Cardiac muscle cell (in vitro differentiated cells and primary cell): ENCODE results near the gene RYR3. TPM values are rescaled to one million over a fixed set of nuclear protein-coding genes. Genes with fewer than 3 reads are reported as not detected.
A peak's percentile ranks its signal among the peaks of the same experiment; 100 is the strongest.

ENCODE experiments used
- DNase-seq, 2 donors: peaks; one replicate each; pipeline versions ENCODE4 v3.0.0 to v3.0.0-alpha.2; 2010 to 2017; ENCODE audit warnings: low read depth in 1 of 2, low spot score in 1 of 2
- H3K27ac ChIP-seq: fragments of 200-600 bp; sonication (generic); 2 replicates; pipeline ENCODE4 v1.5.1; 2016
- H3K27me3 ChIP-seq: fragments of 200-600 bp; sonication (generic); 2 replicates; pipeline ENCODE4 v1.6.0; 2016; ENCODE audit warnings: control low read depth
- H3K36me3 ChIP-seq: fragments of 200-600 bp; sonication (generic); 2 replicates; pipeline ENCODE4 v1.5.1; 2016; ENCODE audit warnings: control low read depth
- H3K4me1 ChIP-seq: fragments of 200-600 bp; sonication (generic); 2 replicates; pipeline ENCODE4 v1.8.1; 2017; ENCODE audit warnings: low read depth, mild to moderate bottlenecking, mixed run types
- H3K4me3 ChIP-seq: fragments of 200-600 bp; sonication (generic); 2 replicates; pipeline ENCODE4 v1.5.1; 2016; ENCODE audit warnings: mild to moderate bottlenecking
- H3K9me3 ChIP-seq: fragments of 200-600 bp; sonication (generic); 2 replicates; pipeline ENCODE4 v1.5.1; 2017; ENCODE audit warnings: low read depth, mild to moderate bottlenecking, control low read depth
- CTCF ChIP-seq: IDR thresholded peaks from 2 replicates; pipeline ENCODE4 v1.5.1; 2012; ENCODE audit warnings: low read depth, mild to moderate bottlenecking, low read length
- polyA plus RNA-seq: library from polyadenylated mRNA; unstranded; fragments of >200 nt; fragmentation: Nextera tagmentation; extraction: Ambion mirVana; gene quantifications from 2 replicates; pipeline ENCODE4 v1.2.1, GENCODE V29; 2016
- total RNA-seq: library from RNA; depleted of rRNA; stranded (reverse); fragments of >200 nt; gene quantifications from 2 replicates; pipeline ENCODE4 v1.2.3, GENCODE V29; 2016

Gene RYR3
- total and polyA plus RNA-seq, 2 experiments from 2014 or later, result 0.39 to 0.54 TPM

- no peak for DNase-seq
- no peak overlapping the region for H3K4me3 ChIP-seq
- H3K27me3 ChIP-seq, result no peaks in the 10 kb centered on the region
- no peak for TF ChIP-seq CTCF
- H3K36me3 ChIP-seq, result no peaks in the 10 kb centered on the region
- no peaks in the 10 kb centered on the region for H3K4me1 ChIP-seq
- H3K27ac ChIP-seq, result no peak overlapping the region
- no peaks in the 10 kb centered on the region for H3K9me3 ChIP-seq
Measured at GRCh38 chr15:33282226-33283020, 28.3 kb upstream of the RYR3 start.

- Histone ChIP-seq H3K4me1 (no peaks in the 10 kb centered on the region), H3K27ac (no peak overlapping the region), H3K27me3 (no peaks in the 10 kb centered on the region), H3K9me3 (no peaks in the 10 kb centered on the region), H3K36me3 (no peaks in the 10 kb centered on the region), H3K4me3 (no peak overlapping the region)
- DNase-seq, result no peak
- no peak for TF ChIP-seq CTCF
Measured at GRCh38 chr15:33283576-33283975, 27.2 kb upstream of the RYR3 start.

- no peaks in the 10 kb centered on the region for H3K27me3 ChIP-seq
- TF ChIP-seq CTCF, result no peak
- H3K9me3 ChIP-seq, result no peaks in the 10 kb centered on the region
- H3K27ac ChIP-seq, result no peak overlapping the region
- no peak overlapping the region for H3K4me3 ChIP-seq
- no peaks in the 10 kb centered on the region for H3K36me3 ChIP-seq
- H3K4me1 ChIP-seq, result no peaks in the 10 kb centered on the region
- DNase-seq, result no peak
Measured at GRCh38 chr15:33284336-33284735, 26.4 kb upstream of the RYR3 start.

- H3K27me3 ChIP-seq, result no peaks in the 10 kb centered on the region
- TF ChIP-seq CTCF, result peak; percentile 64
- H3K27ac ChIP-seq, result no peak overlapping the region
- no peaks in the 10 kb centered on the region for H3K4me1 ChIP-seq
- H3K4me3 ChIP-seq, result no peak overlapping the region
- DNase-seq, result peak; percentile 70 to 84
- no peaks in the 10 kb centered on the region for H3K9me3 ChIP-seq
- no peaks in the 10 kb centered on the region for H3K36me3 ChIP-seq
Measured at GRCh38 chr15:33292717-33293307, 18.0 kb upstream of the RYR3 start.

GRCh38 chr15:33293713-33294334, 16.9 kb upstream of the RYR3 start:
- Histone ChIP-seq H3K9me3 (no peaks in the 10 kb centered on the region), H3K27ac (no peak overlapping the region), H3K36me3 (no peaks in the 10 kb centered on the region), H3K27me3 (no peaks in the 10 kb centered on the region), H3K4me3 (no peak overlapping the region), H3K4me1 (no peaks in the 10 kb centered on the region)
- DNase-seq, result peak in 1 of 2 donors; percentile 11
- no peak for TF ChIP-seq CTCF
